GM20000 (cell line): ENCODE measurements around the gene BTRC.

Experiments
- DNase-seq: peaks from one replicate; pipeline ENCODE4 v3.0.0; 2012; ENCODE audit warnings: low spot score
- CTCF ChIP-seq: IDR thresholded peaks from 2 replicates; pipeline ENCODE4 v1.5.1; 2012; ENCODE audit warnings: mild to moderate bottlenecking, control low read depth; ENCODE audit errors: extremely low read depth, missing control alignments

Gene BTRC

GRCh38 chr10:101576211-101576863, 222.4 kb downstream of the BTRC start:
- TF ChIP-seq CTCF = no peak
- no peak for DNase-seq

GRCh38 chr10:101577121-101577871, 223.3 kb downstream of the BTRC start:
- DNase-seq = no peak
- no peak for TF ChIP-seq CTCF

GRCh38 chr10:101578192-101578591, 224.2 kb downstream of the BTRC start:
- DNase-seq = no peak
- TF ChIP-seq CTCF = no peak

- TF ChIP-seq CTCF = no peak
These were observed 225.0 kb downstream of the BTRC start for GRCh38 chr10:101578803-101579515.

GRCh38 chr10:101579516-101579870, 225.5 kb downstream of the BTRC start:
- DNase-seq = no peak
- no peak for TF ChIP-seq CTCF

More at GRCh38 chr10:101578803-101579515, 225.0 kb downstream of the BTRC start:
- no peak for DNase-seq

- DNase-seq = no peak
- no peak for TF ChIP-seq CTCF
These were observed 226.8 kb downstream of the BTRC start for GRCh38 chr10:101580486-101581399.

- no peak for DNase-seq
- TF ChIP-seq CTCF = no peak
These were observed 231.9 kb downstream of the BTRC start for GRCh38 chr10:101585841-101586240.
